ENCODE data around the gene DOK5.

The DOK5 gene

GRCh38 chr20:54456423-54456822 is 19.0 kb upstream of the DOK5 start:
- no peak overlapping the region for H3K4me3 ChIP-seq (replicated peaks; ENCODE audit: low read depth, low read length)
- no peak for TF ChIP-seq CTCF (IDR thresholded peaks at IDR 0.05; ENCODE audit: low read depth, low read length, missing control alignments)
- no peak for DNase-seq (ENCODE audit: extremely low read depth, low read depth)

DNA sequence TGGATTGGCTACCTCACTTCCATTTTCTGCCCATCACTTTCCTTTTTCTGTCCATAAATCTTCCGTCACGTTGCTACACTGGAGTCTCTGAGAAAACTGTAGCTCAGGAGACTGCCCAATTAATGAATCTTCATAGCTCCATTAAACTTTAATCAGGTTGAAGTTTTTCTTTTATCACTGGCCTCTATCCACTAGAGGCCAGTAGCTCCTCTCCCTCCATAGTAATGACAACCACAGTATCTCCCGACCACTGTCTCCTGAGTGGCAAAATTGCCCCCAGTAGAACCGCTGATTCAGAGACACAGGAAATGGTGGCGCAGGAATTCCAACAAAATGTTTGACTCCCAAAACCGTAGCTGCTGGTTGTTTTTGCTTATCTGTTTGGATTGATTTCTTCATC is 18.4 kb upstream of the DOK5 start:
- TF ChIP-seq CTCF (IDR thresholded peaks at IDR 0.05; ENCODE audit: low read depth, low read length, missing control alignments) = no peak
- no peak overlapping the region for H3K4me3 ChIP-seq (replicated peaks; ENCODE audit: low read depth, low read length)
- no peak for DNase-seq (ENCODE audit: extremely low read depth, low read depth)

DNA sequence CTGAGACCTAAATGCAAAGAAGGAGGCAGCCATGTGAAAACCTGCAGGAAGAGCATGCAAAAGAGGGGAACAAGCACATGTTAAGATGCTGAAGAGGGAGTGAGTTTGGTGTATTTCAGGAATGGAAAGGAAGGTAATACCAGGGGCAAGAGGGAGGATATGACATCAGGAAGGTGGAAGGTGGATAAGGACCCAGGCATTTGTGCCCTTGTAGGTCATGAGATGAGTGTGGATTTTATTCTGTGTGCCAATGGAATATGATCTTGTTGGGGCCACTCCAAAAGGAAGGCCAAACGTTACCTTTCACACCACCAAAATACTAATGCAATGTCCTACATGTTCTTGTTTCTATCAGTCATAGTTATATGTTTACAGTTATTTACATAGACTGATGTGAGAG is 17.2 kb upstream of the DOK5 start:
- TF ChIP-seq CTCF (IDR thresholded peaks at IDR 0.05; ENCODE audit: low read depth, low read length, missing control alignments) = no peak

GRCh38 chr20:54459279-54459678 is 16.1 kb upstream of the DOK5 start:
- no peak for TF ChIP-seq CTCF (IDR thresholded peaks at IDR 0.05; ENCODE audit: low read depth, low read length, missing control alignments)
- no peak for DNase-seq (ENCODE audit: extremely low read depth, low read depth)
- no peak overlapping the region for H3K4me3 ChIP-seq (replicated peaks; ENCODE audit: low read depth, low read length)

More for the DNA sequence above, 17.2 kb upstream of the DOK5 start:
- no peak overlapping the region for H3K4me3 ChIP-seq (replicated peaks; ENCODE audit: low read depth, low read length)
- DNase-seq (ENCODE audit: extremely low read depth, low read depth) = no peak

DNA sequence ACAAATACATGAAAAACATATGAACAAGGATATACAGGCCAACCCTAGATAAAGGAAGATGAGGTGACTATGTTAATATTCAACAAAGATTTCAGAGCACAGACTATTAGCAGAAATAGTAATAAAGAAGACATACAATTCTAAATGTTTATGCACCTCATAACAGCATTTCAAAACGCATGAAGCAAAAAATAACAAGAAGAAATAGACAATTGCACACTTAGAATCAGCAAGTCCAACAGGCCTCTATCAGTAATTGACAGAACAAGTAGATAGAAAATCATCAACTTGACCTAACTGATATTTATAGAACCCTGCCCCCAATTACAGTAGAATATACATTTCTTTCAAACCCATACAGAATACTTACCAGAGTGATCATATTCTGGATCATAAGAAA is 11.4 kb upstream of the DOK5 start:
- no peak for DNase-seq (ENCODE audit: extremely low read depth, low read depth)
- H3K4me3 ChIP-seq (replicated peaks; ENCODE audit: low read depth, low read length) = no peak overlapping the region

GRCh38 chr20:54466127-54466526 is 9.3 kb upstream of the DOK5 start:
- no peak overlapping the region for H3K4me3 ChIP-seq (replicated peaks; ENCODE audit: low read depth, low read length)
- TF ChIP-seq CTCF (IDR thresholded peaks at IDR 0.05; ENCODE audit: low read depth, low read length, missing control alignments) = no peak
- no peak for DNase-seq (ENCODE audit: extremely low read depth, low read depth)

More for the DNA sequence above, 11.4 kb upstream of the DOK5 start:
- no peak for TF ChIP-seq CTCF (IDR thresholded peaks at IDR 0.05; ENCODE audit: low read depth, low read length, missing control alignments)

DNA sequence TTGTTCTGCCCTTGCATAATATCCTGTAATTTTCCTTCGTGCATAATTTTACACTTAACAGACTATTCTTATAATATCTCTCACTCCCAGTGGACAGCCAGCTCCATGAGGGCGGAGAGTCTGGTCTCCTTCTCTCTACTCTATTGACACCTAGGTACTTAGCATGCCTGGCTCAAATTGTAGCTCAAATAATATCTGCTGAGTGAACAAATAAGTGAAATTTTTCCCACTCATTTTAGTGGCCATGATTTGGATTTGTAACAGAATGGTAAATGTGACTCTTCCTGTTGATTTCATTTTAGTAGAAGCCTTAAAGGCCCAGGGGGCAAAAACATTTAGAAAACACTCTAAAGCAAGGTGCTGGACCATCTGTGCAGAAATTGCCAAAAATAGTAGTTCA is 7.8 kb upstream of the DOK5 start:
- no peak for TF ChIP-seq CTCF (IDR thresholded peaks at IDR 0.05; ENCODE audit: low read depth, low read length, missing control alignments)
- DNase-seq (ENCODE audit: extremely low read depth, low read depth) = no peak
- H3K4me3 ChIP-seq (replicated peaks; ENCODE audit: low read depth, low read length) = no peak overlapping the region

Data from HFF-Myc (cell line).